Endometrium (tissue), 2 donors: ENCODE results near the gene TRIM26.
"Not testable (repeated sequence)": the region's sequence is repeated elsewhere in the genome, so short reads cannot be mapped to it uniquely, and the experiment has no call there.

Source experiments
- FAIRE-seq: peaks from 2 replicates; lab custom pipeline; 2012; peaks lifted over from hg19 to GRCh38; lab: Jason Lieb, UNC
- donor health status: control.
- donor health status: control.

Gene TRIM26

GRCh38 chr6:30169658-30170614 is 43.3 kb downstream of the TRIM26 start:
- FAIRE-seq, result no peak

- FAIRE-seq, result no peak
These were observed 44.5 kb downstream of the TRIM26 start for GRCh38 chr6:30168741-30169140.

GRCh38 chr6:30167101-30167500 is 46.1 kb downstream of the TRIM26 start:
- FAIRE-seq, result no peak

GRCh38 chr6:30165238-30165637 is 48.0 kb downstream of the TRIM26 start:
- not testable (repeated sequence) for FAIRE-seq

- FAIRE-seq, result no peak
These were observed 48.5 kb downstream of the TRIM26 start for GRCh38 chr6:30164714-30165113.

- no peak for FAIRE-seq
These were observed 49.1 kb downstream of the TRIM26 start for GRCh38 chr6:30163918-30164654.

GRCh38 chr6:30163090-30163917 is 49.9 kb downstream of the TRIM26 start, which contains the start of gene TRIM15:
TRIM15 (plus strand) TSS chr6:30163546; CDS start chr6:30163685, 139 bp downstream.
- FAIRE-seq, result no peak

- FAIRE-seq, result no peak
These were observed 50.7 kb downstream of the TRIM26 start for GRCh38 chr6:30162265-30163089.

GRCh38 chr6:30160785-30161531 is 52.2 kb downstream of the TRIM26 start, which contains the start of gene TRIM10:
TRIM10 (minus strand) TSS chr6:30161211; CDS start chr6:30160858, 353 bp downstream.
- FAIRE-seq, result no peak

GRCh38 chr6:30160008-30160784 is 53.0 kb downstream of the TRIM26 start:
- FAIRE-seq, result no peak

GRCh38 chr6:30158475-30159040 is 54.6 kb downstream of the TRIM26 start:
- FAIRE-seq, result no peak

GRCh38 chr6:30157999-30158398 is 55.2 kb downstream of the TRIM26 start:
- FAIRE-seq, result no peak

- no peak for FAIRE-seq
These were observed 55.6 kb downstream of the TRIM26 start for GRCh38 chr6:30157581-30157980.

- no peak for FAIRE-seq
These were observed 56.4 kb downstream of the TRIM26 start for GRCh38 chr6:30156774-30157173.

- FAIRE-seq, result no peak
These were observed 57.0 kb downstream of the TRIM26 start for GRCh38 chr6:30156262-30156599.

GRCh38 chr6:30155520-30156261 is 57.5 kb downstream of the TRIM26 start:
- no peak for FAIRE-seq

- no peak for FAIRE-seq
These were observed 58.3 kb downstream of the TRIM26 start for GRCh38 chr6:30154709-30155519.

GRCh38 chr6:30154061-30154460 is 59.1 kb downstream of the TRIM26 start:
- no peak for FAIRE-seq
